Transverse colon (tissue), 4 donors: ENCODE data around the gene LHFPL6.

Experiments used
- CTCF ChIP-seq, 5 experiments: fragments of 200-600 bp in 3 of 5; fragments of 450-650 bp in 2 of 5; sonication (generic) in 3 of 5; IDR thresholded peaks; 1 replicate in 2 of 5; 2 replicates in 3 of 5; pipeline ENCODE4 v1.5.1; 2016 to 2017; ENCODE audit warnings: antibody characterized with exemption in 5 of 5, inconsistent platforms in 3 of 5, mild to moderate bottlenecking in 2 of 5, moderate library complexity in 1 of 5
- POLR2A ChIP-seq: fragments of 450-650 bp; IDR thresholded peaks from one replicate; pipeline ENCODE4 v1.6.1; 2016; ENCODE audit warnings: antibody characterized with exemption, mild to moderate bottlenecking, moderate library complexity
- POLR2AphosphoS5 ChIP-seq, 3 donors: sonication (generic); formaldehyde crosslinking; IDR thresholded peaks; one replicate each; pipeline ENCODE4 v1.6.1; 2016; ENCODE audit warnings: antibody characterized with exemption in 3 of 3

- no peak for TF ChIP-seq CTCF (IDR thresholded peaks at IDR 0.05)
- TF ChIP-seq POLR2AphosphoS5 (IDR thresholded peaks at IDR 0.05): no peak
- no peak for TF ChIP-seq POLR2A
Measured at GRCh38 chr13:39490136-39490535, 112.9 kb downstream of the LHFPL6 start.
